CD8-positive, alpha-beta memory T cell (primary cell): ENCODE data around the gene CCNQ. TPM values are rescaled to one million over a fixed set of nuclear protein-coding genes. Genes with fewer than 3 reads are reported as not detected.

Experiments
- CTCF ChIA-PET: fragments of 350-600 bp; sonication (Branson Sonifier 250); formaldehyde crosslinking; loops from one replicate; lab custom pipeline; 2021; ENCODE audit warnings: antibody characterized with exemption; lab: Charles Lee
- POLR2A ChIA-PET: fragments of 350-600 bp; sonication (Branson Sonifier 250); formaldehyde crosslinking; loops from one replicate; lab custom pipeline; 2021; ENCODE audit warnings: antibody characterized with exemption; lab: Charles Lee
- DNase-seq, 5 donors: peaks; one replicate each; pipeline versions ENCODE4 v3.0.0 to v3.0.0-alpha.2; 2020 to 2022; ENCODE audit warnings: mixed read lengths in 1 of 5
- H3K27ac ChIP-seq: one replicate; pipeline ENCODE4 v1.7.0; 2013; ENCODE audit warnings: low read depth, mild to moderate bottlenecking, low read length, moderate library complexity
- H3K27me3 ChIP-seq: 2 replicates; pipeline ENCODE4 v1.7.0; 2013; ENCODE audit warnings: low read length, mild to moderate bottlenecking; ENCODE audit not compliant: insufficient read depth, poor library complexity, severe bottlenecking
- H3K36me3 ChIP-seq: 2 replicates; pipeline ENCODE4 v1.7.0; 2013; ENCODE audit warnings: mild to moderate bottlenecking, low read length, moderate library complexity; ENCODE audit not compliant: insufficient read depth
- H3K4me1 ChIP-seq: 2 replicates; pipeline ENCODE4 v1.7.0; 2013; ENCODE audit warnings: mild to moderate bottlenecking, low read length, moderate library complexity; ENCODE audit not compliant: insufficient read depth
- H3K4me3 ChIP-seq: 2 replicates; pipeline ENCODE4 v1.7.0; 2013; ENCODE audit warnings: mild to moderate bottlenecking, low read length
- H3K9me3 ChIP-seq: 2 replicates; pipeline ENCODE4 v1.7.0; 2013; ENCODE audit warnings: mild to moderate bottlenecking, low read length
- H3K27ac Mint-ChIP-seq, 8 donors: one replicate each; pipeline ENCODE4 v1.8.0; 2020 to 2021; ENCODE audit warnings: mixed read lengths in 8 of 8, mild to moderate bottlenecking in 6 of 8, inconsistent platforms in 3 of 8, moderate library complexity in 3 of 8
- H3K27me3 Mint-ChIP-seq, 2 donors: one replicate each; pipeline ENCODE4 v1.8.0; 2020 to 2021; ENCODE audit warnings: mixed read lengths in 2 of 2, mild to moderate bottlenecking in 1 of 2, moderate library complexity in 1 of 2
- H3K36me3 Mint-ChIP-seq, 3 donors: one replicate each; pipeline ENCODE4 v1.8.0; 2020 to 2021; ENCODE audit warnings: mixed read lengths in 3 of 3, inconsistent platforms in 1 of 3, mild to moderate bottlenecking in 1 of 3
- H3K4me1 Mint-ChIP-seq, 3 donors: one replicate each; pipeline ENCODE4 v1.8.0; 2020 to 2021; ENCODE audit warnings: mixed read lengths in 3 of 3, inconsistent platforms in 1 of 3, mild to moderate bottlenecking in 1 of 3
- H3K4me3 Mint-ChIP-seq, 7 donors: one replicate each; pipeline ENCODE4 v1.8.0; 2020 to 2021; ENCODE audit warnings: mixed read lengths in 7 of 7, mild to moderate bottlenecking in 6 of 7, moderate library complexity in 4 of 7, inconsistent platforms in 2 of 7
- H3K9me3 Mint-ChIP-seq, 5 donors: one replicate each; pipeline ENCODE4 v1.8.0; 2020 to 2022; ENCODE audit warnings: mixed read lengths in 5 of 5, mild to moderate bottlenecking in 3 of 5, moderate library complexity in 2 of 5, inconsistent platforms in 1 of 5
- polyA plus RNA-seq: library from polyadenylated mRNA; unstranded; fragments of 300-500 nt; fragmentation: Illumina TruSeq; gene quantifications from one replicate; pipeline ENCODE4 v1.2.3, GENCODE V29; 2021
- total RNA-seq, 2 experiments: library from RNA; stranded (reverse); gene quantifications; one replicate each; pipeline ENCODE4 v1.2.3, GENCODE V29; 2021

CCNQ gene
- total and polyA plus RNA-seq, 3 experiments from 2014 or later, result 36.2 to 38.3 (median 36.9) TPM

DNA sequence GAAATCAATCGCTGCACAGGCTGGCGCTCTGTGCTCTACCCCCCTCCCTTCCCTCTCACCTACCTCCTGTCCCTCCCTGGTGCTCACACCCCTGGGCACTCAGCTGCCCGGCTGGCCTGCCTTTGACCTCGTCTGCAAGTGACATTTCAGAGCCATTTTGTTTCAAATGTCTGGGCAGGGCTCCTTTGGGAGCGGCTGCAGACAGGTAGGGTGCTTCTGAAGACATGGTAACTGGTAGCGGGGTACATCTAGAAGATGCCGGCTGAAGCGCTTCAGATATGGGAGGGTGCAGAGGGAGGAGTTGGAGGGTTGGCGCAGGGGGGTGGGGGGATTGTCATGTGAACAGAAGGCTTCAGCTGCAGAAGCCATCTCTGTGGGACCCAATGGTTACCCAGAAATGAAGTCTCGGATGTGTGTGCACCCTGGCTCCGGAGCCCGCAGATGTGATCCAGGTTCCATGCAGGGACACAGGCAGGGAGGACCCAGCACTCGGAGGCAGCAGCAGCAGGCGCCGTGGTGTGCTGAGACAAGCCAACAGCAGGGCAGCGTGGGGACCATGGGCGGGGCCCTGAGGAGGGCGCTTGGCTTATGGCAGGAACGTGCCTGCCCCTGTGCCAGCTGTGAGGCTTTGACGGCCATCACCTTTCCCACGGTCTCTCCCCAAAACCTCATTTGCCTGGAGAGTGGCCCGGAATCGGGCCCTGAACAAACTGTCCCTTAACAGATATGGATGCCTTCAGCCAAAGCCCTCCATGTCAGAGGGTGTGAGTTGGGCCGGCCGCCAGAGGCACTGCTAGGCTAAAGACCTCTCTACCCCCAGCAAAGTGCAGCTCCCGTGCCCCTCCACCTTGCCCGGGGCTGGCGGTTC lies 40.5 kb upstream of the CCNQ start:
- no peak overlapping the region for H3K4me3 Mint-ChIP-seq
- ChIA-PET POLR2A (no interaction called here), CTCF (no interaction called here)
- H3K9me3 Mint-ChIP-seq, result no peaks in the 10 kb centered on the region
- DNase-seq, result no peak
- no peaks in the 10 kb centered on the region for H3K36me3 ChIP-seq
- no peaks in the 10 kb centered on the region for H3K36me3 Mint-ChIP-seq
- no peaks in the 10 kb centered on the region for H3K27me3 ChIP-seq
- no peaks in the 10 kb centered on the region for H3K9me3 ChIP-seq
- no peaks in the 10 kb centered on the region for H3K4me1 ChIP-seq
- H3K4me3 ChIP-seq, result no peak overlapping the region
- peaks cover 7 to 14% of the 10 kb centered on the region in 2 donors for H3K27me3 Mint-ChIP-seq
- peaks cover 5 to 10% (median 9%) of the 10 kb centered on the region in 3 donors for H3K4me1 Mint-ChIP-seq
- H3K27ac ChIP-seq, result no peak overlapping the region
- no peak overlapping the region for H3K27ac Mint-ChIP-seq

DNA sequence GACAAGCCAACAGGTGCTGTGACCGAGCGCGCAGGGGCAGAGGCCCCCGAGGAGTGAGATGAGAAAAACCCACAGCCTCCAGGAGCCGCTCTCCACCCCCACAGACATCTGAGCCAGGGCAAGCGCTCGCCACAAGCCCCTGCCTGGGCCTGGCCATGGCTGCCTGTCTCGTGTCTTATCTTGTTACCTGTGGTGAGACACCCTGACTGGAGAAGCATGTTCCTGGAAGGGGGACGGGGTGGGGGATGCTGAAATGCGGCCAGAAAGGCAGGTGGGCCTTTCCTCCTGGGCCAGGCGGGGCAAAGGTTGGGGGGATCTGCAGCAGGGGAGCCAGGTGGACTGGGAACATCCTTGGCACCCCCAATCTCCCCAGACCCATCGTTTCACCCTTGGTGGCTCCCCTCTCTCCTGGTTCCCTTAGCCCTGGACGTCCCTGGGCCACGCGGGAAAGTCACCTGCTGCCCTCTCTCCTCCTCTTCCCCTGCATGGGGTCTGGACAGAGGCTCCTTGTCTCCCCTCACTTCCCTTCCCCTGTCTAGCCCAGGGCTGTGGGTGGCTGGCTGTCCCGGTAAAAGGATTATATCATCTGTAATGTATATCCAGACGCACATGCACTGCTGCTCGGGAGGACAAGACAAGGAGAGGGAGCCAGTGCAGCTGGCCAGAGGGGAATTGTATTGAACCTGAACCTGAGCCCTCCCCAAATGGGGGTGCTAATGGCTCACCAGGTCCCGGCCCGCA lies 39.7 kb upstream of the CCNQ start:
- no peaks in the 10 kb centered on the region for H3K27me3 ChIP-seq
- Mint-ChIP-seq H3K36me3 (no peaks in the 10 kb centered on the region), H3K4me1 (peaks cover 5 to 10% (median 9%) of the 10 kb centered on the region in 3 donors), H3K27ac (no peak overlapping the region), H3K4me3 (no peak overlapping the region), H3K9me3 (no peaks in the 10 kb centered on the region), H3K27me3 (peaks cover 6 to 14% of the 10 kb centered on the region in 2 donors)
- H3K4me3 ChIP-seq, result no peak overlapping the region
- no peak overlapping the region for H3K27ac ChIP-seq
- ChIA-PET POLR2A (no interaction called here), CTCF (no interaction called here)
- no peaks in the 10 kb centered on the region for H3K9me3 ChIP-seq
- H3K4me1 ChIP-seq, result no peaks in the 10 kb centered on the region
- no peaks in the 10 kb centered on the region for H3K36me3 ChIP-seq
- DNase-seq, result no peak

- H3K27me3 ChIP-seq, result no peaks in the 10 kb centered on the region
- no peak overlapping the region for H3K27ac Mint-ChIP-seq
- POLR2A ChIA-PET, result no interaction called here
- no peak overlapping the region for H3K4me3 ChIP-seq
- peaks cover 5 to 13% of the 10 kb centered on the region in 2 donors for H3K27me3 Mint-ChIP-seq
- DNase-seq, result no peak
- H3K36me3 Mint-ChIP-seq, result no peaks in the 10 kb centered on the region
- H3K9me3 Mint-ChIP-seq, result no peaks in the 10 kb centered on the region
- peaks cover 5 to 9% (median 8%) of the 10 kb centered on the region in 3 donors for H3K4me1 Mint-ChIP-seq
- H3K4me3 Mint-ChIP-seq, result no peak overlapping the region
- no peaks in the 10 kb centered on the region for H3K36me3 ChIP-seq
- no peaks in the 10 kb centered on the region for H3K4me1 ChIP-seq
- no peaks in the 10 kb centered on the region for H3K9me3 ChIP-seq
- H3K27ac ChIP-seq, result no peak overlapping the region
- CTCF ChIA-PET, result no interaction called here
These were observed 39.1 kb upstream of the CCNQ start for GRCh38 chrX:153638041-153638371.

DNA sequence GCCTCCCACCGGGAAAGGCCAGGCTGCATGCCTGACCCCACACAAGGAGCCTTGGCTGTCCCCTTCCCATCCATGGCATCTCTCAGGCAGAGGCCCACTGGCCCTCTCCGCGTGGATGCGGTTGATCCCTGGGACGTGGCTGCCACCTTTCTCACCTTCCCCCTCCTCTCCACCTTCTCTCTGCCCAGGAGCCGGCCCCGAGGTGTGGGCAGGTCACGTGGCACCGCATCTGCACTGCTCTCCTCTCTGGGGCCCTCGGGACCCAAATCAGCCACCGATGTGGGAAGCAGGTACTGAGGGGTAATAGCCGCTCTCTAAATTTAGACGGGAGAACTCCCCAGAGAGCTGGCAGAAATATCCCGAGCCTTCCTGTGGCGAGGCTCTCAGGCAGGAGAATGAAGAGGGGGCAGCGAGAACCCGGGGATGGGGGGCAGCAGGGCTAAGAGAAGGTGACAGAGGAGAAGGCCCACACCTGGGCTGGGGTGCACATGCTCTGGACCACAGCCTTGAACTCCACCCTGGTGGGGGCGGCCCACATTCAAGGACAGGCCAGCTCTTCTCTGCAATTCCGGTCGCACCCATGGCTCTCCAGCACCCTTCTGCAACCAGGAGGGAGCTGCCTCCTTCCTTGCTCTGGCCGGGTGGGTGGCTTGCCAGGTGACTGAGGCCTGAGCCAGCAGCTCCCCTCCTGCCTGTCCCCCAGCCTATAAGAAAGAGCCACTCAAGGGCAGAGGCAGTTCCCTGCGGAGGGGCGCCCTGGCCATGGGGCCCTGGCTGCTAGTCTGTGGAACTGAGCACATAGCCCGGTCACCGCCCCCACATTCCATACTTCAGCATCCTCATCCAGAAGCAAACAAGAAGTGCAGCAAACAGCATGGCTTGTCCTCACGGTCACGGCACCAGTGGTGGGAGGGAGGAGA lies 38.4 kb upstream of the CCNQ start:
- Mint-ChIP-seq H3K4me3 (no peak overlapping the region), H3K36me3 (no peaks in the 10 kb centered on the region), H3K4me1 (peaks cover 4 to 5% (median 4%) of the 10 kb centered on the region in 3 donors), H3K27ac (no peak overlapping the region), H3K9me3 (no peaks in the 10 kb centered on the region), H3K27me3 (peaks cover 5 to 9% of the 10 kb centered on the region in 2 donors)
- Histone ChIP-seq H3K4me3 (no peak overlapping the region), H3K27me3 (no peaks in the 10 kb centered on the region), H3K27ac (no peak overlapping the region), H3K36me3 (no peaks in the 10 kb centered on the region), H3K4me1 (no peaks in the 10 kb centered on the region), H3K9me3 (no peaks in the 10 kb centered on the region)
- CTCF ChIA-PET, result interaction anchor here (1.5 kb wide), 1 partner anchor 28 kb away, joined by 5 read pairs; no protein-coding TSS in a partner anchor
- no peak for DNase-seq
- POLR2A ChIA-PET, result no interaction called here

DNA sequence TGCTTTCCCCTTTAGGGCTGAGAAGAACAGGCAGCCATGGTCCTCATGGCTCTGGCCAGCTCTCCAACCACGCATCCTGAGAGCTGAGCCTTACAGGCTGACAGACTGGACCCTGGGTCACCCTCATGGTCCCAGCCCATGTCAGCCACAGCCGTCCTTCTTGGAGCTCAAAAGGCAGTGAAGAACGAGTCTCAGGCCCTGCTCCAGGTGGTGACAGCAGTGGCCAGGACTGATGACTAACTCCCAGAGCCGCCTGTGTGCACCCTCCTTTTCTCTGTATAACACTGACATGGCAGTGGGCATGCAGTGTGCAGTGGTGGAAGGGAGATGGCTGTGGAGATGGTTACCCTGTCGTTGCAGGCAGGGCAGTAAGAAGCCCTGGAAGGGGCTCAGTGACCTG lies 37.8 kb upstream of the CCNQ start:
- Mint-ChIP-seq H3K4me1 (peaks cover 4 to 5% (median 4%) of the 10 kb centered on the region in 3 donors), H3K27me3 (peaks cover 5 to 9% of the 10 kb centered on the region in 2 donors), H3K27ac (no peak overlapping the region), H3K36me3 (no peaks in the 10 kb centered on the region), H3K9me3 (no peaks in the 10 kb centered on the region), H3K4me3 (no peak overlapping the region)
- CTCF ChIA-PET, result interaction anchor here (1.0 to 1.5 kb wide), 3 partner anchors 11 to 27 kb away, joined by 4 to 5 read pairs (median 5); partner anchors contain the start of gene DUSP9
- no peak overlapping the region for H3K27ac ChIP-seq
- H3K4me1 ChIP-seq, result no peaks in the 10 kb centered on the region
- POLR2A ChIA-PET, result no interaction called here
- no peak for DNase-seq
- no peaks in the 10 kb centered on the region for H3K9me3 ChIP-seq
- H3K36me3 ChIP-seq, result no peaks in the 10 kb centered on the region
- H3K4me3 ChIP-seq, result no peak overlapping the region
- H3K27me3 ChIP-seq, result no peaks in the 10 kb centered on the region

- Histone ChIP-seq H3K36me3 (no peaks in the 10 kb centered on the region), H3K27ac (no peak overlapping the region), H3K9me3 (no peaks in the 10 kb centered on the region), H3K27me3 (no peaks in the 10 kb centered on the region), H3K4me1 (no peaks in the 10 kb centered on the region), H3K4me3 (no peak overlapping the region)
- H3K27ac Mint-ChIP-seq, result no peak overlapping the region
- peaks cover 0 to 3% (median 0%) of the 10 kb centered on the region in 3 donors for H3K36me3 Mint-ChIP-seq
- ChIA-PET CTCF (interaction anchor here (1.0 to 1.5 kb wide), 4 partner anchors 11 to 53 kb away, joined by 4 to 5 read pairs (median 4); partner anchors contain the start of gene DUSP9), POLR2A (no interaction called here)
- no peak for DNase-seq
- peaks cover 1 to 7% of the 10 kb centered on the region in 2 donors for H3K27me3 Mint-ChIP-seq
- H3K9me3 Mint-ChIP-seq, result peaks cover 0 to 4% (median 0%) of the 10 kb centered on the region in 5 donors
- peaks cover 0 to 2% (median 0%) of the 10 kb centered on the region in 3 donors for H3K4me1 Mint-ChIP-seq
- no peak overlapping the region for H3K4me3 Mint-ChIP-seq
These were observed 37.1 kb upstream of the CCNQ start for GRCh38 chrX:153635788-153636668.

DNA sequence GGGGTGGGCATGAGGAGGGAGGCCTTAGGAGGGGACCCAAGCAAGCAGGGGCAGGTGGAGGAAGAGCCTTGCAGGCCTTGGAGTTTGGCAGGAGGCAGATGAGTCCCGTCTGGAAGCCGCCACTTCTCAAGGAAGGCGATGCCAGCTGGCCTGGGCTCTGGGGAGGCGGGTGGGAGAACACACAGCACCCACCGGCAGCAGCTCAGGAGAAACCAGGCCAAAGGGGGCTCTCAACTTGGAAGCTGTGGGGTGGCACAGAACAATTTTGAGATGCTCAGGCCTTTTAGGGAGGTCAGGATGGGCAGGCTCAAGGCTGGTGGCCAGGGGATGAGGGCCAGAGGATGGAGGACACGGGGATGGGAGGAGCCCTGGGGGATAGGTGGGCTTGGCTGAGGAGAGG lies 36.4 kb upstream of the CCNQ start:
- Mint-ChIP-seq H3K27me3 (peaks cover 3 to 5% of the 10 kb centered on the region in 2 donors), H3K9me3 (peaks cover 0 to 6% (median 3%) of the 10 kb centered on the region in 5 donors), H3K36me3 (peaks cover 0 to 5% (median 0%) of the 10 kb centered on the region in 3 donors), H3K27ac (no peak overlapping the region), H3K4me1 (no peaks in the 10 kb centered on the region), H3K4me3 (no peak overlapping the region)
- ChIA-PET POLR2A (no interaction called here), CTCF (interaction anchor here (1.1 to 1.5 kb wide), 3 partner anchors 12 to 53 kb away, joined by 4 to 5 read pairs (median 5); partner anchors contain the start of gene DUSP9)
- Histone ChIP-seq H3K27me3 (no peaks in the 10 kb centered on the region), H3K4me3 (no peak overlapping the region), H3K4me1 (no peaks in the 10 kb centered on the region), H3K27ac (no peak overlapping the region), H3K9me3 (no peaks in the 10 kb centered on the region), H3K36me3 (no peaks in the 10 kb centered on the region)
- no peak for DNase-seq
